ENCODE results near the gene PCDHA9.
"Not testable (repeated sequence)": the region's sequence is repeated elsewhere in the genome, so short reads cannot be mapped to it uniquely, and the experiment has no call there.

Gene PCDHA9

GRCh38 chr5:140823475-140823874 lies 24.7 kb upstream of the PCDHA9 start:
- peaks cover under 1% of the 10 kb centered on the region for H3K36me3 Mint-ChIP-seq (ENCODE audit: low read depth)
- no peak overlapping the region for H3K27ac Mint-ChIP-seq
- peaks cover 27% of the 10 kb centered on the region for H3K9me3 Mint-ChIP-seq
- no peak overlapping the region for H3K4me3 Mint-ChIP-seq
- H3K27me3 Mint-ChIP-seq (ENCODE audit: low read depth): no peaks in the 10 kb centered on the region
- no peaks in the 10 kb centered on the region for H3K4me1 Mint-ChIP-seq (ENCODE audit: low read depth)

- Mint-ChIP-seq H3K27ac (peak within 1 kb of the TSS; percentile 36), H3K4me1 (ENCODE audit: low read depth) (no peaks in the 10 kb centered on the region), H3K9me3 (peaks cover 36% of the 10 kb centered on the region), H3K36me3 (ENCODE audit: low read depth) (peaks cover 3% of the 10 kb centered on the region), H3K27me3 (ENCODE audit: low read depth) (no peaks in the 10 kb centered on the region), H3K4me3 (no peak within 1 kb of the TSS)
Observed at GRCh38 chr5:140827704-140828361, 20.3 kb upstream of the PCDHA9 start, which contains the start of gene PCDHA6. PCDHA6 (plus strand) TSS chr5:140827960; CDS start chr5:140828092, 132 bp downstream.

DNA sequence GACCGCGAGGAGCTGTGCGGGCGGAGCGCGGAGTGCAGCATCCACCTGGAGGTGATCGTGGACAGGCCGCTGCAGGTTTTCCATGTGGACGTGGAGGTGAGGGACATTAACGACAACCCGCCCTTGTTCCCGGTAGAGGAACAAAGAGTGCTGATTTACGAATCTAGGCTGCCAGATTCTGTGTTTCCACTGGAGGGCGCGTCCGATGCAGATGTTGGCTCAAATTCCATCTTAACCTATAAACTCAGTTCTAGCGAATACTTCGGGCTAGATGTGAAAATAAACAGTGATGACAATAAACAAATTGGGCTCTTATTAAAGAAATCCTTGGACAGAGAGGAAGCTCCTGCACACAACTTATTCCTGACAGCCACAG lies 19.8 kb upstream of the PCDHA9 start:
- Mint-ChIP-seq H3K27me3 (ENCODE audit: low read depth) (no peaks in the 10 kb centered on the region), H3K9me3 (peaks cover 39% of the 10 kb centered on the region), H3K4me1 (ENCODE audit: low read depth) (no peaks in the 10 kb centered on the region), H3K36me3 (ENCODE audit: low read depth) (peaks cover 3% of the 10 kb centered on the region), H3K4me3 (no peak overlapping the region), H3K27ac (peak overlapping the region; percentile 36)

DNA sequence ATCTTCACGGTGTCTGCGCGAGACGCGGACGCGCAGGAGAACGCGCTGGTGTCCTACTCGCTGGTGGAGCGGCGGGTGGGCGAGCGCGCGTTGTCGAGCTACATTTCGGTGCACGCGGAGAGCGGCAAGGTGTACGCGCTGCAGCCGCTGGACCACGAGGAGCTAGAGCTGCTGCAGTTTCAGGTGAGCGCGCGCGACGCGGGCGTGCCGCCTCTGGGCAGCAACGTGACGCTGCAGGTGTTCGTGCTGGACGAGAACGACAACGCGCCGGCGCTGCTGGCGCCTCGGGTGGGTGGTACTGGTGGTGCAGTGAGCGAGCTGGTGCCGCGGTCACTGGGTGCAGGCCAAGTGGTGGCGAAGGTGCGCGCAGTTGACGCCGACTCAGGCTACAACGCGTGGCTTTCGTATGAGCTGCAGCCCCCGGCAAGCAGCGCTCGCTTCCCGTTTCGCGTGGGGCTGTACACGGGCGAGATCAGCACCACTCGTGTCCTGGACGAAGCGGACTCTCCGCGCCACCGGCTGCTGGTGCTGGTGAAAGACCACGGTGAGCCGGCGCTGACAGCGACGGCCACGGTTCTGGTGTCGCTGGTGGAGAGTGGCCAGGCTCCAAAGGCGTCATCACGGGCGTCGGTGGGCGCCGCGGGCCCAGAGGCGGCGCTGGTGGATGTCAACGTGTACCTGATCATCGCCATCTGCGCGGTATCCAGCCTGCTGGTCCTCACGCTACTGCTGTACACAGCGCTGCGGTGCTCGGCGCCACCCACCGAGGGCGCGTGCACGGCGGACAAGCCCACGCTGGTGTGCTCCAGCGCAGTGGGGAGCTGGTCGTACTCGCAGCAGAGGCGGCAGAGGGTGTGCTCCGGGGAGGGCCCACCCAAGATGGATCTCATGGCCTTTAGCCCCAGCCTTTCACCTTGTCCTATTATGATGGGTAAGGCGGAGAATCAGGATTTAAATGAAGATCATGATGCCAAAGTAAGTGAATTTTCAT lies 18.4 kb upstream of the PCDHA9 start:
- not testable (repeated sequence) for H3K4me1 Mint-ChIP-seq (ENCODE audit: low read depth); H3K4me3 Mint-ChIP-seq; H3K36me3 Mint-ChIP-seq (ENCODE audit: low read depth); H3K27ac Mint-ChIP-seq; H3K27me3 Mint-ChIP-seq (ENCODE audit: low read depth)
- peaks cover 47% of the 10 kb centered on the region for H3K9me3 Mint-ChIP-seq

DNA sequence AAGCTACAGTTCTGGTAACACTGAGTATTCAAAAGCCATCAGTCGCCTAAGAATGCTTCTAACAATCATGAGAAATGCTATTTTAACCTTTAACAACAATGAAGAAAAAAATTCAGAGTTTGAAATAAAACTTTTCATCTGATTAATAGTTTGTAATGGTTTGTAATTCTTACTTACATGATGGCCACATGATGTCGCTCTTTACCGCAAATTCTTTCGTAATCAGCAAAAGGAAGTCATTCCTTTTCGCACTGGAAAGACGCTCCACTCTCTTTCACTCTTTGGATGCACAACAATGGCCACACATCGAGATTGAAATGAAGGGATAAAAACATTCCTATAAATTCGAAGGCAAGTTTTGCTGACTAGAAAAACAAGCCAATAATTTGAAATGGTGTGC lies 14.2 kb upstream of the PCDHA9 start, which contains the start of gene PCDHA7:
Gene PCDHA7, plus strand, starts transcription at position 277 of the 400 bp plus-strand sequence. Its CDS starts 115 bp downstream, at position 392.
- Mint-ChIP-seq H3K4me1 (ENCODE audit: low read depth) (no peaks in the 10 kb centered on the region), H3K27me3 (ENCODE audit: low read depth) (no peaks in the 10 kb centered on the region), H3K36me3 (ENCODE audit: low read depth) (no peaks in the 10 kb centered on the region), H3K27ac (no peak within 1 kb of the TSS), H3K9me3 (peaks cover 29% of the 10 kb centered on the region), H3K4me3 (no peak within 1 kb of the TSS)

DNA sequence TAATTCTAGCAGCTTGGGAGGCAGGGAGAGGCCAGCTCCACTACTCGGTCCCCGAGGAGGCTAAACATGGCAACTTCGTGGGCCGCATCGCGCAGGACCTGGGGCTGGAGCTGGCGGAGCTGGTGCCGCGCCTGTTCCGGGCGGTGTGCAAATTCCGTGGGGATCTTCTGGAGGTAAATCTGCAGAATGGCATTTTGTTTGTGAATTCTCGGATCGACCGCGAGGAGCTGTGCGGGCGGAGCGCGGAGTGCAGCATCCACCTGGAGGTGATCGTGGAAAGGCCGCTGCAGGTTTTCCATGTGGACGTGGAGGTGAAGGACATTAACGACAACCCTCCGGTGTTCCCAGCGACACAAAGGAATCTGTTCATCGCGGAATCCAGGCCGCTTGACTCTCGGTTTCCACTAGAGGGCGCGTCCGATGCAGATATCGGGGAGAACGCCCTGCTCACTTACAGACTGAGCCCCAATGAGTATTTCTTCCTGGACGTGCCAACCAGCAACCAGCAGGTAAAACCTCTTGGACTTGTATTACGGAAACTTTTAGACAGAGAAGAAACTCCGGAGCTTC lies 13.7 kb upstream of the PCDHA9 start:
- not testable (repeated sequence) for H3K36me3 Mint-ChIP-seq (ENCODE audit: low read depth); H3K4me1 Mint-ChIP-seq (ENCODE audit: low read depth); H3K27ac Mint-ChIP-seq; H3K4me3 Mint-ChIP-seq; H3K27me3 Mint-ChIP-seq (ENCODE audit: low read depth)
- peaks cover 27% of the 10 kb centered on the region for H3K9me3 Mint-ChIP-seq

DNA sequence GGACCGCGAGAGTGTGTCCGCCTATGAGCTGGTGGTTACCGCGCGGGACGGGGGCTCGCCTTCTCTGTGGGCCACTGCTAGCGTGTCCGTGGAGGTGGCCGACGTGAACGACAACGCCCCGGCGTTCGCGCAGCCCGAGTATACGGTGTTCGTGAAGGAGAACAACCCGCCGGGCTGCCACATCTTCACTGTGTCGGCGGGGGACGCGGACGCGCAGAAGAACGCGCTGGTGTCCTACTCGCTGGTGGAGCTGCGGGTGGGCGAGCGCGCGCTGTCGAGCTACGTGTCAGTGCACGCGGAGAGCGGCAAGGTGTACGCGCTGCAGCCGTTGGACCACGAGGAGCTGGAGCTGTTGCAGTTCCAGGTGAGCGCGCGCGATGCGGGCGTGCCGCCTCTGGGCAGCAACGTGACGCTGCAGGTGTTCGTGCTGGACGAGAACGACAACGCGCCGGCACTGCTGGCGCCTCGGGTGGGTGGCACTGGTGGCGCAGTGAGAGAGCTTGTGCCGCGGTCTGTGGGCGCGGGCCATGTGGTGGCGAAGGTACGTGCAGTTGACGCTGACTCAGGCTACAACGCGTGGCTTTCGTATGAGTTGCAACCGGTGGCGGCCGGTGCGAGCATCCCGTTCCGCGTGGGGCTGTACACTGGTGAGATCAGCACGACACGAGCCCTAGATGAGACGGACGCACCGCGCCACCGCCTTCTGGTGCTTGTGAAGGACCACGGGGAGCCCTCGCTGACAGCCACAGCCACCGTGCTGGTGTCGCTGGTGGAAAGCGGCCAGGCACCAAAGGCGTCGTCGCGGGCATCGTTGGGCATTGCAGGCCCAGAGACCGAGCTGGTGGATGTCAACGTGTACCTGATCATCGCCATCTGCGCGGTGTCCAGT lies 12.3 kb upstream of the PCDHA9 start:
- no peaks in the 10 kb centered on the region for H3K4me1 Mint-ChIP-seq (ENCODE audit: low read depth)
- H3K36me3 Mint-ChIP-seq (ENCODE audit: low read depth): no peaks in the 10 kb centered on the region
- no peak overlapping the region for H3K27ac Mint-ChIP-seq
- peaks cover 31% of the 10 kb centered on the region for H3K9me3 Mint-ChIP-seq
- no peaks in the 10 kb centered on the region for H3K27me3 Mint-ChIP-seq (ENCODE audit: low read depth)
- H3K4me3 Mint-ChIP-seq: no peak overlapping the region

- H3K27me3 Mint-ChIP-seq (ENCODE audit: low read depth): no peaks in the 10 kb centered on the region
- H3K36me3 Mint-ChIP-seq (ENCODE audit: low read depth): no peaks in the 10 kb centered on the region
- H3K4me3 Mint-ChIP-seq: no peak within 1 kb of the TSS
- H3K4me1 Mint-ChIP-seq (ENCODE audit: low read depth): no peaks in the 10 kb centered on the region
- H3K27ac Mint-ChIP-seq: peak within 1 kb of the TSS; percentile 8
- H3K9me3 Mint-ChIP-seq: peaks cover 29% of the 10 kb centered on the region
Observed at GRCh38 chr5:140840978-140841962, 6.9 kb upstream of the PCDHA9 start, which contains the start of gene PCDHA8. PCDHA8 (plus strand) TSS chr5:140841187; CDS start chr5:140841322, 135 bp downstream.

GRCh38 chr5:140842798-140843733 lies 5.1 kb upstream of the PCDHA9 start:
- no peak overlapping the region for H3K27ac Mint-ChIP-seq
- H3K9me3 Mint-ChIP-seq: peaks cover 36% of the 10 kb centered on the region
- H3K4me1 Mint-ChIP-seq (ENCODE audit: low read depth): no peaks in the 10 kb centered on the region
- no peaks in the 10 kb centered on the region for H3K27me3 Mint-ChIP-seq (ENCODE audit: low read depth)
- no peaks in the 10 kb centered on the region for H3K36me3 Mint-ChIP-seq (ENCODE audit: low read depth)
- no peak overlapping the region for H3K4me3 Mint-ChIP-seq

GRCh38 chr5:140849831-140850634 lies 1.9 kb downstream of the PCDHA9 start:
- H3K4me1 Mint-ChIP-seq (ENCODE audit: low read depth); H3K4me3 Mint-ChIP-seq; H3K36me3 Mint-ChIP-seq (ENCODE audit: low read depth); H3K27me3 Mint-ChIP-seq (ENCODE audit: low read depth); H3K27ac Mint-ChIP-seq: not testable (repeated sequence)
- peaks cover 23% of the 10 kb centered on the region for H3K9me3 Mint-ChIP-seq

GRCh38 chr5:140855772-140856674 lies 7.8 kb downstream of the PCDHA9 start, which contains the start of gene PCDHA10:
PCDHA10 (plus strand) TSS chr5:140855897; CDS start chr5:140856049, 152 bp downstream.
- no peaks in the 10 kb centered on the region for H3K4me1 Mint-ChIP-seq (ENCODE audit: low read depth)
- H3K36me3 Mint-ChIP-seq (ENCODE audit: low read depth): peaks cover 2% of the 10 kb centered on the region
- no peaks in the 10 kb centered on the region for H3K27me3 Mint-ChIP-seq (ENCODE audit: low read depth)
- peaks cover 40% of the 10 kb centered on the region for H3K9me3 Mint-ChIP-seq
- H3K27ac Mint-ChIP-seq: no peak within 1 kb of the TSS
- H3K4me3 Mint-ChIP-seq: no peak within 1 kb of the TSS

Measured in T-helper 1 cell treated with Interleukin-12 subunit alpha and Interleukin-12 subunit beta and Interleukin-4 antibody, amounts not matched to agents 30 μg/mL and 1 μg/mL, for 36 hours (primary cell).